Left lung (tissue), 10 donors: ENCODE data around the gene MUC22. TPM values are rescaled to one million over a fixed set of nuclear protein-coding genes. Genes with fewer than 3 reads are reported as not detected.

Experiments used
- ATAC-seq: fragments of 200-7000 bp; cut with Tn5 transposase; one replicate; pipeline ENCODE4 v1.9.1; 2020; ENCODE audit warnings: moderate library complexity
- DNase-seq, 4 donors: peaks; one replicate each; pipeline ENCODE4 v3.0.0-alpha.2; 2013 to 2020
- H3K27ac ChIP-seq, 2 donors: fragments of 200-600 bp; sonication (generic) in 1 of 2; one replicate each; pipeline versions ENCODE4 v1.5.0 to v1.8.0; 2020 to 2021
- H3K27me3 ChIP-seq, 2 donors: fragments of 200-600 bp; sonication (generic) in 1 of 2; one replicate each; pipeline versions ENCODE4 v1.5.0 to v1.8.0; 2020 to 2021
- H3K36me3 ChIP-seq, 2 donors: fragments of 200-600 bp; sonication (generic) in 1 of 2; one replicate each; pipeline versions ENCODE4 v1.5.0 to v1.8.0; 2020 to 2021
- H3K4me1 ChIP-seq, 2 donors: fragments of 200-600 bp; one replicate each; pipeline ENCODE4 v1.8.0; 2021
- H3K4me3 ChIP-seq, 2 donors: fragments of 200-600 bp; sonication (generic) in 1 of 2; one replicate each; pipeline versions ENCODE4 v1.5.0 to v1.8.0; 2020 to 2021; ENCODE audit warnings: mild to moderate bottlenecking in 1 of 2
- H3K9me3 ChIP-seq, 2 donors: fragments of 200-600 bp; sonication (generic) in 1 of 2; one replicate each; pipeline versions ENCODE4 v1.5.0 to v1.8.0; 2020 to 2021
- CTCF ChIP-seq, 2 donors: fragments of 200-600 bp; sonication (generic) in 1 of 2; IDR thresholded peaks; one replicate each; pipeline versions ENCODE4 v1.5.0 to v1.8.0; 2021; ENCODE audit warnings: antibody characterized with exemption in 2 of 2
- intact Hi-C, 2 donors: fragments of 100-400 bp; cut with DNase I; formaldehyde crosslinking; loops; one replicate each; pipeline versions ENCODE4 v1.11.2 to v1.14.2; 2022
- polyA plus RNA-seq, 6 donors: library from polyadenylated mRNA; unstranded; fragments of 120-200 nt; gene quantifications; one replicate each; pipeline ENCODE4 v1.2.1, GENCODE V29; 2013; ENCODE audit not compliant: insufficient read length in 6 of 6
- total RNA-seq, 2 donors: library from RNA; stranded (reverse); fragmentation: NEBNext Ultra II Directional; extraction: Animal tissue kit (Norgen Biotek cat#: 25700); gene quantifications; one replicate each; pipeline ENCODE4 v1.2.1, GENCODE V29; 2021
- donor health status: DM: no; HTN: yes; CAD: no.
- donor health status: DM: no; HTN: no; CAD: no.

MUC22 gene
- total and polyA plus RNA-seq, 8 donors: 0.20 TPM; not detected in 7

GRCh38 chr6:31031095-31031494, 20.8 kb downstream of the MUC22 start:
- H3K4me1 ChIP-seq: no peaks in the 10 kb centered on the region
- TF ChIP-seq CTCF (IDR thresholded peaks at IDR 0.05): no peak
- H3K36me3 ChIP-seq: no peaks in the 10 kb centered on the region
- no peak overlapping the region for H3K4me3 ChIP-seq
- H3K27ac ChIP-seq: no peak overlapping the region
- H3K9me3 ChIP-seq: no peaks in the 10 kb centered on the region
- ATAC-seq: no peak
- H3K27me3 ChIP-seq: no peaks in the 10 kb centered on the region
- intact Hi-C loops: no loop called here
- DNase-seq: no peak

GRCh38 chr6:31033075-31033474, 22.8 kb downstream of the MUC22 start:
- H3K4me1 ChIP-seq: no peaks in the 10 kb centered on the region
- no peaks in the 10 kb centered on the region for H3K9me3 ChIP-seq
- H3K27me3 ChIP-seq: no peaks in the 10 kb centered on the region
- DNase-seq (no peak), ATAC-seq (no peak)
- no peak overlapping the region for H3K27ac ChIP-seq
- intact Hi-C loops: no loop called here
- H3K4me3 ChIP-seq: no peak overlapping the region
- H3K36me3 ChIP-seq: no peaks in the 10 kb centered on the region
- TF ChIP-seq CTCF (IDR thresholded peaks at IDR 0.05): no peak

- Histone ChIP-seq H3K27me3 (no peaks in the 10 kb centered on the region), H3K36me3 (no peaks in the 10 kb centered on the region), H3K4me1 (no peaks in the 10 kb centered on the region), H3K4me3 (no peak overlapping the region), H3K9me3 (no peaks in the 10 kb centered on the region), H3K27ac (no peak overlapping the region)
- ATAC-seq (no peak), DNase-seq (no peak)
- no peak for TF ChIP-seq CTCF (IDR thresholded peaks at IDR 0.05)
- intact Hi-C loops: no loop called here
Observed at GRCh38 chr6:31035862-31036497, 25.7 kb downstream of the MUC22 start.

GRCh38 chr6:31037169-31037568, 26.9 kb downstream of the MUC22 start:
- ATAC-seq (no peak), DNase-seq (no peak)
- TF ChIP-seq CTCF (IDR thresholded peaks at IDR 0.05): no peak
- H3K27ac ChIP-seq: no peak overlapping the region
- intact Hi-C loops: no loop called here
- H3K4me1 ChIP-seq: no peaks in the 10 kb centered on the region
- no peaks in the 10 kb centered on the region for H3K36me3 ChIP-seq
- no peaks in the 10 kb centered on the region for H3K9me3 ChIP-seq
- no peaks in the 10 kb centered on the region for H3K27me3 ChIP-seq
- H3K4me3 ChIP-seq: no peak overlapping the region

GRCh38 chr6:31037682-31038081, 27.4 kb downstream of the MUC22 start:
- Histone ChIP-seq H3K4me3 (no peak overlapping the region), H3K36me3 (no peaks in the 10 kb centered on the region), H3K9me3 (no peaks in the 10 kb centered on the region), H3K4me1 (no peaks in the 10 kb centered on the region), H3K27ac (peak overlapping the region in 1 of 2 donors; percentile 26), H3K27me3 (no peaks in the 10 kb centered on the region)
- no peak for DNase-seq
- no peak for TF ChIP-seq CTCF (IDR thresholded peaks at IDR 0.05)
- peak; percentile 71 for ATAC-seq
- intact Hi-C loops: no loop called here
